GM21447 (cell line): Measurements from ENCODE around the gene GOLGA8B.
"Not testable (repeated sequence)": the region's sequence is repeated elsewhere in the genome, so short reads cannot be mapped to it uniquely, and the experiment has no call there.

ENCODE experiments used
- ATAC-seq: cut with Tn5 transposase; IDR thresholded peaks from one replicate; pipeline ENCODE4 v1.9.1; 2021; ENCODE audit not compliant: unreplicated experiment

Gene GOLGA8B, protein sequence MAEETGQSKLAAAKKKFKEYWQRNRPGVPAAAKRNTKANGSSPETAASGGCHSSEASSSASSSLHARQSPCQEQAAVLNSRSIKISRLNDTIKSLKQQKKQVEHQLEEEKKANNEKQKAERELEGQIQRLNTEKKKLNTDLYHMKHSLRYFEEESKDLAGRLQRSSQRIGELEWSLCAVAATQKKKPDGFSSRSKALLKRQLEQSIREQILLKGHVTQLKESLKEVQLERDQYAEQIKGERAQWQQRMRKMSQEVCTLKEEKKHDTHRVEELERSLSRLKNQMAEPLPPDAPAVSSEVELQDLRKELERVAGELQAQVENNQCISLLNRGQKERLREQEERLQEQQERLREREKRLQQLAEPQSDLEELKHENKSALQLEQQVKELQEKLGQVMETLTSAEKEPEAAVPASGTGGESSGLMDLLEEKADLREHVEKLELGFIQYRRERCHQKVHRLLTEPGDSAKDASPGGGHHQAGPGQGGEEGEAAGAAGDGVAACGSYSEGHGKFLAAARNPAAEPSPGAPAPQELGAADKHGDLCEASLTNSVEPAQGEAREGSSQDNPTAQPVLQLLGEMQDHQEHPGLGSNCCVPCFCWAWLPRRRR

DNA sequence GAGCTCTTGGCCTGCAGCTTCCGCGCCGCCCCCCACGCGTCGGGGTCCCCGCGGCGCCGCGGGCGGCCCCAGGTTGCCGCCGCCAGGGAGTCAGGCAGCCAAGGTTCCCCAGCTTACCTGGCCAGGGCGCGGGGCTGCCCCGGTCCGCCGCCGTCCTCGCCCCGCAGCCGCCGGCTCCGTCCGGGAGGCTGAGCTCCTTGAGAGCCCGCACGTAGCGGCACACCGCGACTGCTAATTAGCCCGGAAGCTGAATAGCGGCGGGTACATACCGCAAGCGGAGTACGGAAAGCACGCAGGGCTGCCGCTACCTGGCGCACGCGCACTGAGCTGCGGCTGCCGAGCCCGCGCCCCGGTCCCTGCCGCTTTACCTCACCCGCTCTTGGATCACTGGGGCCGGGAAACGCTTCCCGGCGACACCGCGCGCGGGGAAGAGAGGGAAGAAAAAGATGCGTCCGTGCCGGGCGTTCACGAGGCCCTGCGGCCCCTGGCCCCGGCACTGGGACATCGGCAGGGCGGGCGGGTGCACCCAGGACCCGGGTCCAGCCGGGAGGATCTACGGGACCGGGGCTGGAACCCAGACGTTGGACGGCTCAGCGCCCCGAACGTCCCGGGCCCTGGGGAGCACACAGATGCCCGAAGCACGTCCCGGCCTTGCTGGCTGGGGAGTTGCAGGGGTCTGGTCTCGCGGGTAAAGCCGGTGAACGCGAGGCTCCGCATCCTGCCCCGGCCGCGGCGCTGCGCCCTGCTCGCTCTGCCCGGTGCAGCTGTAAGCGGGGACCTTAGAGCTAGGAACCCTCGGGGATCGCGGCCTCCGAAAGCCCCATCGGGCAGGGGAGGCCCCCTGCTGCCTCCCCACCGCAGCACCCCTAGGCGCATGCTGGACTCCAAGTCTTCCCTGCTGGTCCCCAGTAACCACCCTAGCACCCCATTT lies at the start of gene GOLGA8B:
GOLGA8B (minus strand) TSS at position 253 of the 931 bp plus-strand sequence. CDS start 47,739 bp downstream, outside the sequence.
- peak; percentile 55 for ATAC-seq

GRCh38 chr15:34633165-34633564 lies 49.7 kb upstream of the GOLGA8B start:
- not testable (repeated sequence) for ATAC-seq

DNA sequence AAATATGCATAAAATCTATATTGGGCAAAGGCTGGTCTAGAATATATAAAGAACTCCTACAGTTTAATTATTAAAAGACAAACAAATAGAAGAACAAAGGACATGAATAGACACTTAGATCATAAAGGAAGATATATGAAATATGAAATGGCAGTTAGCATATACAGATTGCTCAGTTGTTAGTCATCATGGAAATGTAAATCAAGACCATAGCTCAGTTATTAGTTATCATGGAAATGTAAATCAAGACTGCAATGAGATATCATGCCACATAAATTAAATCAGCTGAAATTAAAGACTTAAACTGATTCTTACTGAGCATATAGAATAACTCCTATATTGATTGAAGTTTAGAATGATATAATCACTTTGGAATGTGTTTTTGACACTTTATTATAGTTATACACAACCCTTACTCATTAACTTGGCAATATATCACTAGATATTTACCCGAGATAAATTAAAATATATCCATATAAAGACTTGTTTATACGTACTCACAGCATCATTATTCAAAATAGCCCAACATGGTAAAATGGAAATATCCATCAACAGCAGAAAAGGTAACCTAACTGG lies 45.2 kb upstream of the GOLGA8B start:
- ATAC-seq: no peak

GRCh38 chr15:34625007-34625406 lies 41.6 kb upstream of the GOLGA8B start:
- ATAC-seq: no peak

- no peak for ATAC-seq
These were observed 38.2 kb upstream of the GOLGA8B start for GRCh38 chr15:34621675-34622074.

GRCh38 chr15:34620814-34621213 lies 37.4 kb upstream of the GOLGA8B start:
- ATAC-seq: no peak

GRCh38 chr15:34620142-34620541 lies 36.7 kb upstream of the GOLGA8B start:
- ATAC-seq: no peak

GRCh38 chr15:34619151-34619550 lies 35.7 kb upstream of the GOLGA8B start:
- no peak for ATAC-seq

- ATAC-seq: no peak
These were observed 34.6 kb upstream of the GOLGA8B start for GRCh38 chr15:34618073-34618472.

- ATAC-seq: no peak
These were observed 33.2 kb upstream of the GOLGA8B start for GRCh38 chr15:34616613-34617012.

- no peak for ATAC-seq
These were observed 30.5 kb upstream of the GOLGA8B start for GRCh38 chr15:34613997-34614396.

DNA sequence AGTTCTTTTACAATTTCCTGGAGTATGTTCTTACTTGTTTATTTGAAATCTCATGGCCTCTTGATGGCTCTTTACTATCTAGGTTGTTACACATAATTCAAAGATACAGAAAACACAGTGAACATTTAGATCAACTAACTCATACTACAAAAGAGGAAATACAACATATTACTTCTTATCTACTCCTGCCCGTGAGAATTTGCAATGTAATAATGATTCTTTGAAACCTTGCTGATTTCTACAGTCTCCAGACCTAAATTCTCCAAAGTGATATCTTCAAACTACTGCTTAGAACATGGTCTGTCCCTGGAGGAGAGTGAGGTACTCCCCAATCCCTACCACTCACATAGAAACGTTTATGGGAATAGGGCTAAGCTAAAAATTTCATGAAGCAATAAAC lies 29.9 kb upstream of the GOLGA8B start:
- no peak for ATAC-seq

DNA sequence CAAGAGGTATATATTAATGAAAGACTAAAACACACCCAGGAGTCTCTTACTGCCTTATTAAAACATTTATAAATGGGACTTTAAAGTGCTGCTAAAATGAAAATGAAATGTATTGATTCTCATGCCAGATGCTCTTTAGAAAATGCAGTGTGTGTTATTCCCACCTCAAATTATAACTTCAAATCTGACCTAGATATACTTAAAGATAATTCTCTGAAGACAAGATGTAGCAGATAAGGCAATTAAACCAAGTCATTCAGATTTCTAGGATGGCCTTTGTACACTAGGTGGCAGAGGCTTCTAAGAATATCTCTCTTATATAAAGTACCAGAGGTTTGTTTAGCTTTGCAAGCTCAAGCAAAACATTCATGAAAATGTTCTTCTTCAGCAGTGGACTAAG lies 26.9 kb upstream of the GOLGA8B start:
- no peak for ATAC-seq

DNA sequence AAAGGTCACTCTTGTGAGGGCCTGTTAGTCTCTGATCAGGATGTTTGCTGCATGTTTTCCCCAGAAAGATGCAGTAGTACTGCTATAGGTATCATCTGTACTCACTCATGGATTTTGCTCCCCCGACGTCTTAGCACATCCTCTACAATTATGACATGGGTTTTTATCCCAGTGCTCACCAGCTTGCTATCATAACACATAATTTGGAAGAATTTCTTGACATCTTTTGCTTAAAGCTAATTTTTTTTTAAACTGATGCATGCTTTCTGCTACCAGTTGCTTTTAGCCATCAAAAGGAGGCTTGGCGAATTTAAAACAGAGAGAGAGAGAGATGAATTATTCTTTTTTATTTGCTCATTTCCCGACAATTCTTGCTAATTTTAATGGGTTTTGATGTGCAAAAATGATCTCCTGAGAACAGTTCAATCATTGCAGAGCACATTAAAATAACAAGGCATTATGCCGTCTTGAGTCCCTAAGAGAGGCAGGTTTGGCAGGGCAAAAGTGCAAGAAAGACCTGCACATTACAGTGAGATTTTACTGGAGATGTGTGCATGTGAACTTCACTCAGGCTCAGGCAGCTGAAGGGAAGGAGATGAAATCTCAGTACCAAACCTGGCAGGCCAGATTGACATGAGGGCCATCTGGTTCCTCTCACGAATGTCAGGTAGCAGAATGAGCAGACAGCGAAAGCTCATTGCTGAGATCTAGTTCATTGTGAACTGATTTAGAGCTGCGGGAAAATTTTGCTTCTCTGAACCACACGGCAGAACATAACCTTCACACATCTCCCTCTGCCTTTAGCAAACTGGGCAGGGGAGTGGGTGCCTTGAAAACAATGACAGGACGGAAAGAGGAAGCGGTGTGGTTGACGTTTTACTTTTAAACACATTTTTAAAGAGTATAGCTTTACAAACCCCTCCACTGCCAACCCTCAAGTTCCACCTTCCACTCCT lies 25.9 kb upstream of the GOLGA8B start:
- no peak for ATAC-seq

DNA sequence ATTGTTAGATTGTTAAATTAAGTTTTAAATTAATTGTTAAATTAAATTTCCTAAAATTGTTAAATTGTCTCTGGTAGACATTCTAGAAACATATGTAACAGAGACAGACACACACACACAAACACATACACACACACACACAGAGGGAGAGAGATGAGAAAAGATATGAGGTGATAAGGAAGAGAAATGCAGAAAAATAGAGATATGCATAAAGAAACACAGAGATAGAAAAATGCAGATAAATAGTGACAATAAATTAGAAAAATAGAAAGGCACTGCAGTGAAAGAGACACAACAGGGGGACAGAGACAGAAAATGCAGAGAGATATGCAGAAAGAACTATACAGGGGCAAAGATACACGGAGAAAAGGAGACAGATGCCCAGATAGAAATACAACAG lies 25.1 kb upstream of the GOLGA8B start:
- ATAC-seq: no peak

DNA sequence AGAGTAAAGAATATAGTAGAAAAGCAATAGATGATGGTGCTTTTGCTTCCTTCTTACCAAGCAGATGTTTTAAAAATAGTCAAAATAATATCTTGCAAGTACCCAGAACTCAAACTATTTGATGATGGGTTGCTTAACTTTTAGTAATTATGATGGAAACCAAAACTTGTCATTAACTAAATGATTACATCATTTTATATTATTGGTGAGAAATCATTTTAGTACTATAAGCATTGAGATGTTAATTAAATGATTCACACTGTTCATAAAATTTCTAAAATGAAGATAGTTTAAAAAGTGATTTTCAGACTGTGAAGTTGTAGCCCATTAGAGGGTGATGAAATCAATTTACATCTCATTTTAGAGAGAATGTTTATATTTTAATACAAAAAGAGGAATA lies 24.4 kb upstream of the GOLGA8B start:
- ATAC-seq: no peak

- no peak for ATAC-seq
These were observed 23.1 kb upstream of the GOLGA8B start for GRCh38 chr15:34606545-34606944.

DNA sequence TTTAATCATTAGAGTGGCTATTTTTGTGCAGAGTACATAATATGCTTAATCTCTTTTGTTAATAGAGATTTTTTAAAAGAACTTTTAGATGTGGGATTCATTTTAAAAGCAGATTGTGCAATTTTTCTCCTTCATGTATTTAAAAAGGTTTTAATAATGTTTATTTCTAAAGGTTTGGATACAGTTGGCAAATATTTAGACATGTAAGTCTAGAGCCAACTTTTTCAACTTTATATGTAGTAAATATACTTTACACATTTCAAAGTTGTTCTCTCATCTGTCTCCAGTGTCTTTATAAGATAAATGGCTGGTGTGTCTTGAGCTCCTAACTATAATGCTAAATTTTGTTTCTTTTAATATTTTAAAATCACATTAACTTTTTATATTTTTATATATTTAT lies 22.7 kb upstream of the GOLGA8B start:
- no peak for ATAC-seq

GRCh38 chr15:34603095-34603494 lies 19.6 kb upstream of the GOLGA8B start:
- no peak for ATAC-seq

GRCh38 chr15:34600923-34601322 lies 17.5 kb upstream of the GOLGA8B start:
- no peak for ATAC-seq
